SK-N-SH (cell line): Measurements from ENCODE around the gene PAQR7. TPM values are rescaled to one million over a fixed set of nuclear protein-coding genes. Genes with fewer than 3 reads are reported as not detected.

ENCODE experiments used
- CTCF ChIA-PET: fragments of 300-600, 350-600 bp; formaldehyde crosslinking; extraction: SDS; loops from one replicate; lab custom pipeline; 2021; lab: Yijun Ruan, JAX
- POLR2A ChIA-PET: fragments of 350-600 bp; sonication (Branson Sonifier 250); formaldehyde crosslinking; extraction: SDS; loops from one replicate; lab custom pipeline; 2020; ENCODE audit warnings: antibody characterized with exemption, inconsistent platforms; lab: Yijun Ruan, JAX
- DNase-seq: peaks from one replicate; pipeline ENCODE4 v3.0.0; 2012
- H2AFZ ChIP-seq: fragments of 200-600 bp; sonication (generic); 2 replicates; pipeline ENCODE4 v1.8.1; 2016; ENCODE audit warnings: antibody characterized with exemption, mild to moderate bottlenecking, low read depth
- H3F3A ChIP-seq: fragments of 200-600 bp; sonication (generic); replicated peaks from 2 replicates; pipeline ENCODE3; 2016; ENCODE audit warnings: antibody characterized with exemption, mild to moderate bottlenecking; ENCODE audit not compliant: insufficient read depth
- H3K27ac ChIP-seq, 2 experiments: fragments of 200-500 bp in 1 of 2; fragments of 200-600 bp in 1 of 2; sonication (Bioruptor generic) in 1 of 2; sonication (generic), shearing (Covaris generic) in 1 of 2; 2 replicates each; pipeline versions ENCODE4 v1.5.1 to v1.6.1; 2014 to 2016; ENCODE audit warnings: low read depth in 2 of 2, inconsistent platforms in 1 of 2, low read length in 1 of 2, mild to moderate bottlenecking in 1 of 2, mixed read lengths in 1 of 2
- H3K27me3 ChIP-seq: fragments of 200-600 bp; sonication (generic), shearing (Covaris generic); 2 replicates; pipeline ENCODE4 v1.6.1; 2016; ENCODE audit warnings: mixed run types; ENCODE audit not compliant: insufficient read depth
- H3K36me3 ChIP-seq, 2 experiments: fragments of 200-500 bp in 1 of 2; fragments of 200-600 bp in 1 of 2; sonication (Bioruptor generic) in 1 of 2; sonication (generic) in 1 of 2; replicated peaks in 1 of 2; 2 replicates each; pipeline versions ENCODE3 to v1.5.1; 2014 to 2016; ENCODE audit warnings: low read length in 1 of 2, mild to moderate bottlenecking in 1 of 2; ENCODE audit not compliant: insufficient read depth in 2 of 2, control insufficient read depth in 1 of 2
- H3K4me1 ChIP-seq, 2 experiments: fragments of 200-500 bp in 1 of 2; fragments of 200-600 bp in 1 of 2; sonication (Bioruptor generic) in 1 of 2; sonication (generic), shearing (Covaris generic) in 1 of 2; 2 replicates each; pipeline versions ENCODE4 v1.5.1 to v1.6.1; 2014 to 2016; ENCODE audit warnings: low read depth in 1 of 2, low read length in 1 of 2, mixed run types in 1 of 2; ENCODE audit not compliant: insufficient read depth in 2 of 2, control insufficient read depth in 1 of 2
- H3K4me2 ChIP-seq: fragments of 200-600 bp; sonication (generic), shearing (Covaris generic); 2 replicates; pipeline ENCODE4 v1.6.1; 2017; ENCODE audit warnings: mixed run types
- H3K4me3 ChIP-seq, 2 experiments: fragments of 200-500 bp in 1 of 2; fragments of 200-600 bp in 1 of 2; sonication (Bioruptor generic) in 1 of 2; sonication (generic), shearing (Covaris generic) in 1 of 2; 2 replicates each; pipeline versions ENCODE4 v1.5.1 to v1.8.1; 2014 to 2016; ENCODE audit warnings: low read depth in 2 of 2, inconsistent platforms in 1 of 2, low read length in 1 of 2, mild to moderate bottlenecking in 1 of 2, mixed read lengths in 1 of 2, moderate library complexity in 1 of 2
- H3K79me2 ChIP-seq: fragments of 200-600 bp; sonication (generic); 2 replicates; pipeline ENCODE4 v1.8.1; 2017; ENCODE audit warnings: mild to moderate bottlenecking; ENCODE audit not compliant: insufficient read depth
- H3K9ac ChIP-seq: fragments of 200-600 bp; sonication (generic); 2 replicates; pipeline ENCODE4 v1.6.1; 2017; ENCODE audit warnings: mixed run types
- H3K9me2 ChIP-seq: fragments of 200-600 bp; sonication (generic); 2 replicates; pipeline ENCODE4 v1.6.1; 2017; ENCODE audit warnings: mixed run types
- H3K9me3 ChIP-seq: fragments of 200-600 bp; sonication (generic); 2 replicates; pipeline ENCODE4 v1.6.1; 2017; ENCODE audit warnings: mixed run types, mild to moderate bottlenecking, moderate library complexity
- H4K20me1 ChIP-seq: fragments of 200-600 bp; sonication (generic); 2 replicates; pipeline ENCODE4 v1.6.1; 2017; ENCODE audit warnings: mild to moderate bottlenecking, mixed run types; ENCODE audit not compliant: insufficient read depth
- CHD2 ChIP-seq: fragments of 150-350 bp; IDR thresholded peaks from 2 replicates; pipeline ENCODE4 v1.6.1; 2018; ENCODE audit warnings: low read length; ENCODE audit not compliant: partially characterized antibody
- CTCF ChIP-seq: fragments of 200-600 bp; sonication (generic); IDR thresholded peaks from 2 replicates; pipeline ENCODE4 v1.6.1; 2017; ENCODE audit warnings: antibody characterized with exemption, mild to moderate bottlenecking, moderate library complexity
- ELF1 ChIP-seq: IDR thresholded peaks from 2 replicates; pipeline ENCODE4 v1.4.0; 2012
- EP300 ChIP-seq, 2 experiments: IDR thresholded peaks; 2 replicates each; pipeline versions ENCODE4 v1.4.0 to v1.6.1; 2012; ENCODE audit warnings: borderline replicate concordance in 1 of 2, low read depth in 1 of 2, low read length in 1 of 2
- EZH2phosphoT487 ChIP-seq: fragments of 200-600 bp; sonication (generic); IDR thresholded peaks from 2 replicates; pipeline ENCODE4 v1.6.1; 2017; ENCODE audit warnings: low read depth, mixed run types, mild to moderate bottlenecking, antibody characterized with exemption, moderate library complexity, borderline replicate concordance
- FOSL2 ChIP-seq: IDR thresholded peaks from 2 replicates; pipeline ENCODE4 v1.4.0; 2012; ENCODE audit warnings: low read depth, mild to moderate bottlenecking, moderate library complexity, borderline replicate concordance
- GABPA ChIP-seq: IDR thresholded peaks from 2 replicates; pipeline ENCODE4 v1.4.0; 2012; ENCODE audit warnings: low read depth, mild to moderate bottlenecking
- GATA2 ChIP-seq: sonication (generic); formaldehyde crosslinking; IDR thresholded peaks from 2 replicates; pipeline ENCODE4 v1.5.0; 2020; ENCODE audit warnings: mild to moderate bottlenecking, missing genetic modification reagents
- IRF3 ChIP-seq: fragments of 150-350 bp; IDR thresholded peaks from 2 replicates; pipeline ENCODE4 v1.6.1; 2016; ENCODE audit warnings: mild to moderate bottlenecking, low read depth, low read length
- JUND ChIP-seq: IDR thresholded peaks from 2 replicates; pipeline ENCODE4 v1.4.0; 2012
- MAX ChIP-seq: IDR thresholded peaks from 2 replicates; pipeline ENCODE4 v1.4.0; 2012; ENCODE audit warnings: low read depth
- MXI1 ChIP-seq: IDR thresholded peaks from 2 replicates; pipeline ENCODE4 v1.6.1; 2012; ENCODE audit warnings: mild to moderate bottlenecking, low read depth, low read length, improper control_type of control experiment
- NFIC ChIP-seq: IDR thresholded peaks from 2 replicates; pipeline ENCODE4 v1.4.0; 2012; ENCODE audit warnings: borderline replicate concordance
- NRF1 ChIP-seq: IDR thresholded peaks from 2 replicates; pipeline ENCODE4 v1.6.1; 2012; ENCODE audit warnings: low read depth, mild to moderate bottlenecking, low read length
- PBX3 ChIP-seq: IDR thresholded peaks from 2 replicates; pipeline ENCODE4; 2012
- RAD21 ChIP-seq: IDR thresholded peaks from 2 replicates; pipeline ENCODE4 v1.6.1; 2012; ENCODE audit warnings: mild to moderate bottlenecking, low read length
- RCOR1 ChIP-seq: fragments of 150-350 bp; IDR thresholded peaks from 2 replicates; pipeline ENCODE4 v1.6.1; 2017; ENCODE audit warnings: antibody characterized with exemption, low read length
- RFX5 ChIP-seq: IDR thresholded peaks from 2 replicates; pipeline ENCODE4 v1.6.1; 2012; ENCODE audit warnings: mild to moderate bottlenecking, improper control_type of control experiment, low read length
- SIN3A ChIP-seq: IDR thresholded peaks from 2 replicates; pipeline ENCODE4 v1.6.1; 2012; ENCODE audit warnings: low read depth, mild to moderate bottlenecking, low read length, moderate library complexity, borderline replicate concordance
- SMC3 ChIP-seq: IDR thresholded peaks from 2 replicates; pipeline ENCODE4 v1.6.1; 2012; ENCODE audit warnings: low read depth, low read length, improper control_type of control experiment
- TCF12 ChIP-seq: IDR thresholded peaks from 2 replicates; pipeline ENCODE4 v1.4.0; 2012
- USF1 ChIP-seq: IDR thresholded peaks from 2 replicates; pipeline ENCODE4 v1.4.0; 2012; ENCODE audit warnings: low read depth, borderline replicate concordance
- WGBS: methylation state at CpG from one replicate; pipeline ENCODE4 v1.1.6; 2017; ENCODE audit warnings: low lambda C conversion rate; 5-methylcytosine and 5-hydroxymethylcytosine counted together
- polyA plus RNA-seq, 3 experiments: library from polyadenylated mRNA; depleted of rRNA; stranded (reverse); fragments of >200 nt; gene quantifications; 2 replicates each; pipeline ENCODE4 v1.2.3, GENCODE V29; 2012

The PAQR7 gene
- polyA plus RNA-seq, 1 of the 3 experiments (the other 2 are of a cell fraction) = 5.6 TPM

GRCh38 chr1:25895365-25895990 lies 20.0 kb upstream of the PAQR7 start:
- peak; percentile 95 for DNase-seq
- ChIA-PET CTCF (interaction anchor here (0.6 to 13.3 kb wide), 51 partner anchors 8 to 521 kb away, joined by 3 to 344 read pairs (median 5); partner anchors contain the start of genes EXTL1, MTFR1L, PAFAH2 and PAQR7), POLR2A (interaction anchor here (0.6 to 1.9 kb wide), 12 partner anchors 9 to 379 kb away, joined by 3 to 27 read pairs (median 4); partner anchors contain the start of genes EXTL1 and PAFAH2)
- Histone ChIP-seq H3K36me3 (peaks cover 30 to 37% of the 10 kb centered on the region in 2 experiments), H3K4me2 (0 out of 2 replicates have a peak overlapping the region, but pooled peaks have one; percentile 14), H4K20me1 (peaks cover 4% of the 10 kb centered on the region; the same call in 1 of the 2 replicates), H3K9me3 (no peaks in the 10 kb centered on the region), H3K79me2 (peaks cover 60% of the 10 kb centered on the region; the same call in 1 of the 2 replicates), H3K4me1 (peaks cover 15 to 33% of the 10 kb centered on the region in 2 experiments; a peak in 3 of 4 replicates), H3K27ac (peak overlapping the region; percentile 64 to 69), H3K9ac (no peak overlapping the region), H3K9me2 (no peaks in the 10 kb centered on the region), H3K27me3 (no peaks in the 10 kb centered on the region), H3F3A (peaks cover 62% of the 10 kb centered on the region), H3K4me3 (no peak overlapping the region; a peak in 1 of 4 replicates), H2AFZ (no peak overlapping the region)
- 11% methylated on average over 11 of the region's 12 CpGs for WGBS
- TF ChIP-seq SIN3A = peak; percentile 74; the same call in 1 of the 2 replicates
- peak in 1 of 2 experiments; percentile 81; a peak in 2 of 4 replicates for TF ChIP-seq EP300 (IDR thresholded peaks at IDR 0.05; ENCODE audit: borderline replicate concordance in 1 of 2, low read depth in 1 of 2, low read length in 1 of 2)
- no peak for TF ChIP-seq NFIC
- TF ChIP-seq MXI1 = peak; percentile 98
- 0 out of 2 replicates have a peak, but pooled peaks have one; percentile 46 for TF ChIP-seq MAX
- TF ChIP-seq FOSL2 = no peak
- TF ChIP-seq EZH2phosphoT487 = no peak
- TF ChIP-seq GATA2 (CRISPR knock-in tag) = peak; percentile 89
- peak; percentile 91 for TF ChIP-seq CHD2
- TF ChIP-seq TCF12 = peak; percentile 23; the same call in 1 of the 2 replicates
- TF ChIP-seq RFX5 = peak; percentile 55; the same call in 1 of the 2 replicates
- peak; percentile 98 for TF ChIP-seq CTCF
- no peak for TF ChIP-seq GABPA
- peak; percentile 30; the same call in 1 of the 2 replicates for TF ChIP-seq PBX3
- TF ChIP-seq JUND = no peak
- TF ChIP-seq NRF1 = no peak; the same call in 1 of the 2 replicates
- peak; percentile 97 for TF ChIP-seq SMC3
- 0 out of 2 replicates have a peak, but pooled peaks have one; percentile 18 for TF ChIP-seq IRF3
- no peak for TF ChIP-seq ELF1
- TF ChIP-seq RCOR1 = peak; percentile 100
- TF ChIP-seq USF1 = no peak
- TF ChIP-seq RAD21 = peak; percentile 99
